IPS-18c (cell line): Measurements from ENCODE around the gene GADD45G.

Experiments used
- H3K4me3 ChIP-seq: 2 replicates; pipeline ENCODE4 v1.7.0; 2013; ENCODE audit warnings: low read depth, mild to moderate bottlenecking, low read length, moderate library complexity; ENCODE audit not compliant: insufficient read depth
- H3K9me3 ChIP-seq: one replicate; pipeline ENCODE4 v1.6.1; 2013; ENCODE audit warnings: mild to moderate bottlenecking, low read length, moderate library complexity; ENCODE audit not compliant: control insufficient read depth, insufficient read depth

Gene GADD45G

GRCh38 chr9:89590415-89590814 lies 14.4 kb upstream of the GADD45G start:
- H3K4me3 ChIP-seq = no peak overlapping the region

GRCh38 chr9:89591274-89592212 lies 13.3 kb upstream of the GADD45G start:
- no peaks in the 10 kb centered on the region for H3K9me3 ChIP-seq

More at GRCh38 chr9:89590415-89590814, 14.4 kb upstream of the GADD45G start:
- no peaks in the 10 kb centered on the region for H3K9me3 ChIP-seq

GRCh38 chr9:89592213-89592815 lies 12.5 kb upstream of the GADD45G start:
- Histone ChIP-seq H3K4me3 (no peak overlapping the region), H3K9me3 (no peaks in the 10 kb centered on the region)

More at GRCh38 chr9:89591274-89592212, 13.3 kb upstream of the GADD45G start:
- no peak overlapping the region for H3K4me3 ChIP-seq

- no peak overlapping the region for H3K4me3 ChIP-seq
- no peaks in the 10 kb centered on the region for H3K9me3 ChIP-seq
Observed at GRCh38 chr9:89592963-89593726, 11.7 kb upstream of the GADD45G start.

GRCh38 chr9:89593727-89594427 lies 10.9 kb upstream of the GADD45G start:
- H3K4me3 ChIP-seq = no peak overlapping the region
- H3K9me3 ChIP-seq = no peaks in the 10 kb centered on the region

GRCh38 chr9:89594811-89595550 lies 9.8 kb upstream of the GADD45G start:
- Histone ChIP-seq H3K4me3 (no peak overlapping the region), H3K9me3 (no peaks in the 10 kb centered on the region)

GRCh38 chr9:89595646-89596045 lies 9.2 kb upstream of the GADD45G start:
- Histone ChIP-seq H3K4me3 (no peak overlapping the region), H3K9me3 (no peaks in the 10 kb centered on the region)

GRCh38 chr9:89596937-89597555 lies 7.8 kb upstream of the GADD45G start:
- Histone ChIP-seq H3K4me3 (no peak overlapping the region), H3K9me3 (no peaks in the 10 kb centered on the region)

GRCh38 chr9:89597711-89598362 lies 7.0 kb upstream of the GADD45G start:
- no peak overlapping the region for H3K4me3 ChIP-seq
- no peaks in the 10 kb centered on the region for H3K9me3 ChIP-seq

- H3K9me3 ChIP-seq = no peaks in the 10 kb centered on the region
- no peak overlapping the region for H3K4me3 ChIP-seq
Observed at GRCh38 chr9:89598363-89598713, 6.5 kb upstream of the GADD45G start.

GRCh38 chr9:89598926-89599325 lies 5.9 kb upstream of the GADD45G start:
- Histone ChIP-seq H3K9me3 (no peaks in the 10 kb centered on the region), H3K4me3 (no peak overlapping the region)

- Histone ChIP-seq H3K4me3 (no peak overlapping the region), H3K9me3 (no peaks in the 10 kb centered on the region)
Observed at GRCh38 chr9:89600831-89601230, 4.0 kb upstream of the GADD45G start.

- H3K4me3 ChIP-seq = no peak overlapping the region
Observed at GRCh38 chr9:89601306-89601705, 3.5 kb upstream of the GADD45G start.

GRCh38 chr9:89601856-89602562 lies 2.8 kb upstream of the GADD45G start:
- H3K4me3 ChIP-seq = no peak overlapping the region

More at GRCh38 chr9:89601306-89601705, 3.5 kb upstream of the GADD45G start:
- H3K9me3 ChIP-seq = no peaks in the 10 kb centered on the region

More at GRCh38 chr9:89601856-89602562, 2.8 kb upstream of the GADD45G start:
- no peaks in the 10 kb centered on the region for H3K9me3 ChIP-seq
